ENCODE results near the gene CECR2. TPM values are rescaled to one million over a fixed set of nuclear protein-coding genes. Genes with fewer than 3 reads are reported as not detected.

CECR2 gene
- total and polyA plus RNA-seq, 2 of the 8 experiments (the other 6 are each of a cell fraction or from before 2014, with no cell fraction given) = 18.3 to 123 TPM

- TF ChIP-seq CHD7 (IDR thresholded peaks at IDR 0.05; ENCODE audit: insufficient replicate concordance, low read length) (no peak), CTCF (IDR thresholded peaks at IDR 0.05; ENCODE audit: control extremely low read depth in 1 of 3, insufficient read depth in 1 of 3, low read depth in 1 of 3, low read length in 3 of 3) (no peak), SIX5 (IDR thresholded peaks at IDR 0.05; ENCODE audit: low read depth, low read length) (no peak), SP2 (IDR thresholded peaks at IDR 0.05; ENCODE audit: low read length) (no peak)
- TF ChIP-seq, protein P1, sequence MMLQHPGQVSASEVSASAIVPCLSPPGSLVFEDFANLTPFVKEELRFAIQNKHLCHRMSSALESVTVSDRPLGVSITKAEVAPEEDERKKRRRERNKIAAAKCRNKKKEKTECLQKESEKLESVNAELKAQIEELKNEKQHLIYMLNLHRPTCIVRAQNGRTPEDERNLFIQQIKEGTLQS (IDR thresholded peaks at IDR 0.05; ENCODE audit: insufficient read depth, low read depth, low read length) = no peak
Observed at GRCh38 chr22:17601031-17601430, 231.8 kb downstream of the CECR2 start (continued).
